Spinal cord (tissue), 10 donors: Measurements from ENCODE around the gene ELP5. TPM values are rescaled to one million over a fixed set of nuclear protein-coding genes. Genes with fewer than 3 reads are reported as not detected.

Source experiments
- DNase-seq, 6 donors: peaks; one replicate each; pipeline versions ENCODE4 v3.0.0 to v3.0.0-alpha.2; 2013 to 2015; ENCODE audit warnings: low spot score in 6 of 6, low read depth in 4 of 6
- H3K27ac ChIP-seq: one replicate; pipeline ENCODE4 v1.5.1; 2013; ENCODE audit warnings: low read depth, low read length, control low read depth
- H3K27me3 ChIP-seq: one replicate; pipeline ENCODE4 v1.6.1; 2013; ENCODE audit warnings: low read length; ENCODE audit not compliant: control insufficient read depth, insufficient read depth
- H3K36me3 ChIP-seq: one replicate; pipeline ENCODE4 v1.6.1; 2013; ENCODE audit warnings: low read length; ENCODE audit not compliant: control insufficient read depth, insufficient read depth
- H3K4me1 ChIP-seq: one replicate; pipeline ENCODE4 v1.6.1; 2013; ENCODE audit warnings: low read length; ENCODE audit not compliant: control insufficient read depth, insufficient read depth
- H3K4me3 ChIP-seq: one replicate; pipeline ENCODE4 v1.5.1; 2013; ENCODE audit warnings: low read depth, low read length, control low read depth
- H3K9me3 ChIP-seq: one replicate; pipeline ENCODE4 v1.6.1; 2013; ENCODE audit warnings: low read length; ENCODE audit not compliant: control insufficient read depth, insufficient read depth
- whole genome bisulfite sequencing: methylation state at CpG from one replicate; pipeline ENCODE4 v1.1.5; 2013; ENCODE audit warnings: missing lambda C conversion rate; ENCODE audit not compliant: insufficient coverage; 5-methylcytosine and 5-hydroxymethylcytosine counted together
- polyA plus RNA-seq, 2 donors: library from polyadenylated mRNA; unstranded; fragments of 120-200 nt; gene quantifications; one replicate each; pipeline ENCODE4 v1.2.1, GENCODE V29; 2013; ENCODE audit not compliant: insufficient read length in 2 of 2
- total RNA-seq, 2 donors: library from RNA; depleted of rRNA in 1 of 2; stranded (reverse); fragments of 120-200 nt in 1 of 2; fragments of >200 nt in 1 of 2; gene quantifications; one replicate each; pipeline versions ENCODE4 v1.2.3 to v1.2.4, GENCODE V29; 2013 to 2014
- donor health status: healthy.

The ELP5 gene
- total and polyA plus RNA-seq, 4 donors: 24.9 to 52.2 (median 48.7) TPM

GRCh38 chr17:7260651-7261378, 8.8 kb downstream of the ELP5 start:
- Histone ChIP-seq H3K27ac (no peak overlapping the region), H3K9me3 (no peaks in the 10 kb centered on the region), H3K27me3 (peaks cover 48% of the 10 kb centered on the region), H3K36me3 (peaks cover 43% of the 10 kb centered on the region), H3K4me3 (peak overlapping the region; percentile 9), H3K4me1 (peaks cover 24% of the 10 kb centered on the region)
- WGBS: 6% methylated on average over 54 of the region's 54 CpGs
- DNase-seq: no peak

GRCh38 chr17:7261379-7262191, 9.6 kb downstream of the ELP5 start:
- peaks cover 35% of the 10 kb centered on the region for H3K36me3 ChIP-seq
- H3K4me3 ChIP-seq: peak overlapping the region; percentile 9
- no peak for DNase-seq
- no peak overlapping the region for H3K27ac ChIP-seq
- WGBS: 2% methylated on average over 69 of the region's 71 CpGs
- H3K27me3 ChIP-seq: peaks cover 50% of the 10 kb centered on the region
- peaks cover 24% of the 10 kb centered on the region for H3K4me1 ChIP-seq
- H3K9me3 ChIP-seq: no peaks in the 10 kb centered on the region

GRCh38 chr17:7262192-7262934, 10.3 kb downstream of the ELP5 start, which contains the start of gene CLDN7:
CLDN7 (minus strand) TSS chr17:7262478; CDS start chr17:7262043, 435 bp downstream.
- Histone ChIP-seq H3K27me3 (peaks cover 53% of the 10 kb centered on the region), H3K9me3 (no peaks in the 10 kb centered on the region), H3K36me3 (peaks cover 27% of the 10 kb centered on the region), H3K27ac (no peak within 1 kb of the TSS), H3K4me3 (peak within 1 kb of the TSS; percentile 9), H3K4me1 (peaks cover 24% of the 10 kb centered on the region)
- under 1% methylated on average over 64 of the region's 64 CpGs for WGBS
- no peak for DNase-seq

GRCh38 chr17:7262935-7263800, 11.2 kb downstream of the ELP5 start:
- Histone ChIP-seq H3K4me3 (no peak overlapping the region), H3K4me1 (peaks cover 24% of the 10 kb centered on the region), H3K36me3 (peaks cover 19% of the 10 kb centered on the region), H3K27me3 (peaks cover 53% of the 10 kb centered on the region), H3K9me3 (no peaks in the 10 kb centered on the region), H3K27ac (no peak overlapping the region)
- WGBS: 14% methylated on average over 18 of the region's 26 CpGs
- no peak for DNase-seq

GRCh38 chr17:7263801-7264078, 11.7 kb downstream of the ELP5 start:
- Histone ChIP-seq H3K4me1 (peaks cover 24% of the 10 kb centered on the region), H3K4me3 (no peak overlapping the region), H3K27me3 (peaks cover 53% of the 10 kb centered on the region), H3K27ac (no peak overlapping the region), H3K9me3 (no peaks in the 10 kb centered on the region), H3K36me3 (peaks cover 14% of the 10 kb centered on the region)
- DNase-seq: no peak
- 61% methylated on average over 4 of the region's 4 CpGs for WGBS

GRCh38 chr17:7266784-7267183, 14.8 kb downstream of the ELP5 start:
- H3K27ac ChIP-seq: no peak overlapping the region
- H3K9me3 ChIP-seq: no peaks in the 10 kb centered on the region
- WGBS: no CpG with 5 or more reads among the region's 1 CpG
- DNase-seq: no peak
- no peaks in the 10 kb centered on the region for H3K36me3 ChIP-seq
- no peak overlapping the region for H3K4me3 ChIP-seq
- H3K4me1 ChIP-seq: peaks cover 13% of the 10 kb centered on the region
- H3K27me3 ChIP-seq: peaks cover 36% of the 10 kb centered on the region

- no peaks in the 10 kb centered on the region for H3K9me3 ChIP-seq
- peaks cover 25% of the 10 kb centered on the region for H3K4me1 ChIP-seq
- peaks cover 23% of the 10 kb centered on the region for H3K27me3 ChIP-seq
- no peak overlapping the region for H3K4me3 ChIP-seq
- WGBS: 91% methylated on average over 5 of the region's 8 CpGs
- no peak overlapping the region for H3K27ac ChIP-seq
- no peaks in the 10 kb centered on the region for H3K36me3 ChIP-seq
- no peak for DNase-seq
Observed at GRCh38 chr17:7279448-7279847, 27.4 kb downstream of the ELP5 start.

GRCh38 chr17:7280519-7281073, 28.6 kb downstream of the ELP5 start:
- WGBS: under 1% methylated on average over 29 of the region's 29 CpGs
- Histone ChIP-seq H3K4me1 (peaks cover 25% of the 10 kb centered on the region), H3K27ac (peak overlapping the region; percentile 67), H3K4me3 (peak overlapping the region; percentile 40), H3K9me3 (no peaks in the 10 kb centered on the region), H3K36me3 (peaks cover 3% of the 10 kb centered on the region), H3K27me3 (peaks cover 26% of the 10 kb centered on the region)
- DNase-seq: peak; percentile 54 to 93 (median 65)
